Measurements from ENCODE around the gene SEMA3F.

The SEMA3F gene

DNA sequence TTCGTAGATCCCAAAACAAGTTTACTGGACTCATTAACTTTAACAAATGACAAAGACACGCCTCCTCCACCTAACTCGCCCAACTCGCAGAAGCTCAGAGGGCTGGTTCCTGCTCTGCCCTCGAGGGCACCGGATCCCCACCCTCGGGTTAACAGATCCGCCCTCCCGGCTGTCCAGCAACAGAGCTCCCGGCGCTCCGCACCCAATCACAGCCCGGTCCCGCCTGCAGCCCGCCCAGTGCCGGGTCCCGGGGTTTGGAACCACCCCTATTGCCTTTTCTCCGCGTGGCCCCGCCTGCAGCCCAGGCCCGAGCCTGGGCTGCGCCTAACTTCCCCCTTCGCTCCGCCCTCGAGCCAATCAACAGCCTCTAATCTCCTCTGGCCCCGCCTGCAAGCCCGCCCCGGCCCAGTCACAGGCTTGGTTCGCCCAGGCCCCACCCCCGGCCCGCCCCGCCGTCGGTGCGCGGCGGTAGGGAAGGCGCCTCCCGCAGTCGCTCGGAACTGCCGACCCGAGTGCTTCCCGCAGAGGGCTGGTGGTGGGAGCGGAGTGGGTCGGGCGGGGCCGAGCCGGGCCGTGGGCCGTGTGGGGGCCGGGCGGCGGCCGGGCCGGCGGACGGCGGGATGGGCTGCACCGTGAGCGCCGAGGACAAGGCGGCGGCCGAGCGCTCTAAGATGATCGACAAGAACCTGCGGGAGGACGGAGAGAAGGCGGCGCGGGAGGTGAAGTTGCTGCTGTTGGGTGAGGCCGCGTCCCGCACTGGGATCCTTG lies 80.8 kb downstream of the SEMA3F start, which contains the start of gene GNAI2:
TSS of gene GNAI2 (plus strand) at position 489 of the 768 bp plus-strand sequence. CDS start at position 621, 132 bp downstream.
- DNase-seq (ENCODE audit: low read depth) = peak; percentile 98

- DNase-seq (ENCODE audit: low read depth) = no peak
Observed at GRCh38 chr3:50236484-50237132, 81.5 kb downstream of the SEMA3F start.

DNA sequence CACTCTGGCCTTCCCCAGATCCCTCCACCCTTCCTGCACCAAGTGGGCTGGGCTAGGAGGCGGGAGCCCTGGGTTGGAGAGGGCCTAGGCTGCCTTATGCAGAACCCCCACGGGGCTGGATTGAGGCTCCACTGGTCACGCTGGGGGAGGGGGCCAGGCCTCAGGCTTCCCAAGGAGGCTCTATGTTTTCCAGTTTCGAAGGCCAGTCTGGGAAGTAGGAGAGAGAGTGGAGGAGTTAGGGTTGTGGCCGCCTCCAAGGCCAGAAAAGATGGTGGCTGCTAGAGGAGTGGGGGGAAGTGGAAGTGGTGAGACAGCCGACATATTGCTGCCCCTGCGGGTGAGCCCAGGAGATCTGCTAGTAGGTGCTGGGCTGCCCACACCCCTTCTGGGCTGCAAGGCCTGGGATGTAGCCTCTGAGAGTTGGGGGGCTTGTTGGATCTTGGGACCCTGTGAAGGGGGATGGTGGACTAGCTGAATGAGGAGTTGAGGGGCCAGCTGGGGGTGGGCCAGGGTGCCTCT lies 82.1 kb downstream of the SEMA3F start:
- DNase-seq (ENCODE audit: low read depth) = peak; percentile 38

GRCh38 chr3:50237754-50238548 lies 82.8 kb downstream of the SEMA3F start:
- peak; percentile 79 for DNase-seq (ENCODE audit: low read depth)

DNA sequence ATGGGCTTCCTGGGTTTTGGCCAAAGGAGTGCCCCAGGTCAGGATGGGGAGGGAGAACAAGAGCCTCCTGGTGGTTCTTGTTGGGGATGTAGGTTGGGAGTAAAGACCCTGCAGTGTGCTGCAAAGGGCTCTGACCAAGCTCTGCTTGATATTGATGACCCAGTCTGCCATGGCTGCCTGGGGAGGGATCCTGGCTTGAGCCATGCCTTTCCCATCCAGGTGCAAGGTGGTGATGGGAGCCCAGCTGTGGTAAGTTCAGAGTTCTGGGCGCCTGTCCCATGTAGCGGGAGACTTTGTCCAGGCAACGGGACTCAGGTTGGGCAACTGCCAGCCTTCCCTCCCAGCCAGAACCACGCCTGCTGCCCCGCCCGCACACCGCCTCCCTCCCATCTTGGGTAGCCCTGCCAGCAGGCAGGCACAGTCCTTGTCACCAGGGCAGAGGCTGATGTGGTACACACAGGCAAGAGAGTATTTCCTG lies 83.5 kb downstream of the SEMA3F start:
- DNase-seq (ENCODE audit: low read depth) = no peak
